ENCODE measurements around the gene CADM1. TPM values are rescaled to one million over a fixed set of nuclear protein-coding genes. Genes with fewer than 3 reads are reported as not detected.

The CADM1 gene
- total RNA-seq, 1 experiment from 2014 or later: 0.79 TPM

DNA sequence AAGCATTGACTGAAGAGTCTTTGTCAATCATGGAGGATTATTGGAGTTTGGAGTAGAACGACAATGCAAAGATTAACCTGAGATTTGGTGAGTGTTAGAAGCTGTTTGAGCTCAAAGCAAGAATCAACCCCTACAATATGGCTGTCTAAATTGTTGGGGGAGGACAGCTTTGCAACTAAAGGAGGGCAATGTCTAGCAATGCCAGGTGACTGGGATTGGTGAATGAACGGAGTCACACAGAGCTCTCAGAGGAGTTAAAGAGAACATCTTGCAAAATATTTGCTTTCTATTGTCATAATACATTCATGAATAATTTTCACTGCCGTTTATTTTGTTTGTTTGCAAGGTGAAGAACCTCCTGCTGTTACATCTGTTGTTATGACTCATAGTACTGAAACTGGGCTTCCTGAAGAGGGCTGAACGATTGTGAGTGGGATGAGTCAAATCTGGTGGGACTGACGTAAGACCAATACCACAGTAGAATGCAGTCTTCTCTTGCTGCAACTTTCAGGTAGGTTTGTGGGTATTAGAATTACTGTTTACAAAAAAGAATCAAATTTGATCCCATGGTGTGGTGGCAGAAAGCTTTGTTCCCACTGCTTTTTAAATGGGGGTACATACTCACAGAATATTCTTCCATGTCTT lies 281.9 kb downstream of the CADM1 start:
- Histone ChIP-seq H3K27me3 (ENCODE audit: insufficient read depth, low read length) (no peaks in the 10 kb centered on the region), H4K20me1 (ENCODE audit: insufficient read depth) (no peaks in the 10 kb centered on the region), H3K9me2 (ENCODE audit: insufficient read depth) (no peaks in the 10 kb centered on the region), H3K36me3 (ENCODE audit: control insufficient read depth in 1 of 2, insufficient read depth in 2 of 2, low read length in 2 of 2) (no peaks in the 10 kb centered on the region), H3K4me1 (ENCODE audit: control insufficient read depth in 1 of 2, insufficient read depth in 2 of 2, low read length in 2 of 2) (no peaks in the 10 kb centered on the region), H3K4me3 (replicated peaks in 1 of 2; ENCODE audit: low read depth in 1 of 2, low read length in 2 of 2) (no peak overlapping the region), H2AFZ (ENCODE audit: low read depth, low read length, poor library complexity, severe bottlenecking) (no peak overlapping the region), H3K9me3 (ENCODE audit: control insufficient read depth in 1 of 2, insufficient read depth in 1 of 2, low read depth in 1 of 2, low read length in 2 of 2) (peaks cover 0 to 4% of the 10 kb centered on the region in 2 experiments; a peak in 2 of 4 replicates), H3K9ac (ENCODE audit: low read length) (no peak overlapping the region), H3K79me2 (ENCODE audit: insufficient read depth, low read length) (no peaks in the 10 kb centered on the region), H3K27ac (ENCODE audit: low read depth, low read length) (no peak overlapping the region), H3K4me2 (ENCODE audit: low read length) (no peak overlapping the region)
- DNase-seq (ENCODE audit: low read depth, low spot score): no peak
- ChIA-PET CTCF (no interaction called here), RAD21 (ENCODE audit: low non-redundant PET in 1 of 2, low total read pairs in 2 of 2, uncharacterized antibody in 2 of 2, unreplicated experiment in 2 of 2) (no interaction called here), POLR2A (no interaction called here)
- no peak for ATAC-seq
- TF ChIP-seq ZNF274 (IDR thresholded peaks at IDR 0.05; ENCODE audit: low read depth, low read length): no peak
- no TSS peak for BruUV-seq (replicated peaks)
- intact Hi-C loops (cut with micrococcal nuclease): no loop called here

GRCh38 chr11:115221461-115222069 lies 282.6 kb downstream of the CADM1 start:
- POLR2A ChIA-PET: no interaction called here
- Histone ChIP-seq H3K79me2 (ENCODE audit: insufficient read depth, low read length) (no peaks in the 10 kb centered on the region), H3K4me1 (ENCODE audit: control insufficient read depth in 1 of 2, insufficient read depth in 2 of 2, low read length in 2 of 2) (no peaks in the 10 kb centered on the region), H3K4me2 (ENCODE audit: low read length) (no peak overlapping the region), H3K9me2 (ENCODE audit: insufficient read depth) (no peaks in the 10 kb centered on the region), H3K27ac (ENCODE audit: low read depth, low read length) (no peak overlapping the region), H4K20me1 (ENCODE audit: insufficient read depth) (no peaks in the 10 kb centered on the region), H3K27me3 (ENCODE audit: insufficient read depth, low read length) (no peaks in the 10 kb centered on the region), H3K4me3 (replicated peaks in 1 of 2; ENCODE audit: low read depth in 1 of 2, low read length in 2 of 2) (no peak overlapping the region), H3K36me3 (ENCODE audit: control insufficient read depth in 1 of 2, insufficient read depth in 2 of 2, low read length in 2 of 2) (no peaks in the 10 kb centered on the region), H3K9ac (ENCODE audit: low read length) (no peak overlapping the region), H3K9me3 (ENCODE audit: control insufficient read depth in 1 of 2, insufficient read depth in 1 of 2, low read depth in 1 of 2, low read length in 2 of 2) (peaks cover 0 to 4% of the 10 kb centered on the region in 2 experiments; a peak in 2 of 4 replicates), H2AFZ (ENCODE audit: low read depth, low read length, poor library complexity, severe bottlenecking) (no peak overlapping the region)
- DNase-seq (ENCODE audit: low read depth, low spot score) (no peak), ATAC-seq (no peak)
- RAD21 ChIA-PET (ENCODE audit: low non-redundant PET in 1 of 2, low total read pairs in 2 of 2, uncharacterized antibody in 2 of 2, unreplicated experiment in 2 of 2): no interaction called here
- BruUV-seq (replicated peaks): no TSS peak
- CTCF ChIA-PET: no interaction called here
- intact Hi-C loops (cut with micrococcal nuclease): no loop called here
- TF ChIP-seq EZH2 (IDR thresholded peaks at IDR 0.05) (no peak), POLR2A (IDR thresholded peaks at IDR 0.05; ENCODE audit: borderline replicate concordance, extremely low read depth, insufficient read depth, insufficient read length) (no peak), YY1 (IDR thresholded peaks at IDR 0.05; ENCODE audit: extremely low read depth, insufficient replicate concordance, low read depth, low read length) (no peak), CEBPB (IDR thresholded peaks at IDR 0.05; ENCODE audit: low read depth) (no peak), ATF3 (IDR thresholded peaks at IDR 0.05) (no peak), RAD21 (IDR thresholded peaks at IDR 0.05; ENCODE audit: low read depth) (no peak), ZFX (IDR thresholded peaks at IDR 0.05) (no peak), SIN3A (IDR thresholded peaks at IDR 0.05; ENCODE audit: low read depth) (no peak), CBX3 (IDR thresholded peaks at IDR 0.05; ENCODE audit: low read depth) (no peak), EZH2phosphoT487 (IDR thresholded peaks at IDR 0.05; ENCODE audit: borderline replicate concordance) (no peak), ZNF274 (IDR thresholded peaks at IDR 0.05; ENCODE audit: low read depth, low read length) (no peak)
- TF ChIP-seq, protein P1, sequence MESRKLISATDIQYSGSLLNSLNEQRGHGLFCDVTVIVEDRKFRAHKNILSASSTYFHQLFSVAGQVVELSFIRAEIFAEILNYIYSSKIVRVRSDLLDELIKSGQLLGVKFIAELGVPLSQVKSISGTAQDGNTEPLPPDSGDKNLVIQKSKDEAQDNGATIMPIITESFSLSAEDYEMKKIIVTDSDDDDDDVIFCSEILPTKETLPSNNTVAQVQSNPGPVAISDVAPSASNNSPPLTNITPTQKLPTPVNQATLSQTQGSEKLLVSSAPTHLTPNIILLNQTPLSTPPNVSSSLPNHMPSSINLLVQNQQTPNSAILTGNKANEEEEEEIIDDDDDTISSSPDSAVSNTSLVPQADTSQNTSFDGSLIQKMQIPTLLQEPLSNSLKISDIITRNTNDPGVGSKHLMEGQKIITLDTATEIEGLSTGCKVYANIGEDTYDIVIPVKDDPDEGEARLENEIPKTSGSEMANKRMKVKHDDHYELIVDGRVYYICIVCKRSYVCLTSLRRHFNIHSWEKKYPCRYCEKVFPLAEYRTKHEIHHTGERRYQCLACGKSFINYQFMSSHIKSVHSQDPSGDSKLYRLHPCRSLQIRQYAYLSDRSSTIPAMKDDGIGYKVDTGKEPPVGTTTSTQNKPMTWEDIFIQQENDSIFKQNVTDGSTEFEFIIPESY (IDR thresholded peaks at IDR 0.05; ENCODE audit: extremely low read depth, insufficient replicate concordance, low read length): no peak
- TF ChIP-seq, protein P2, sequence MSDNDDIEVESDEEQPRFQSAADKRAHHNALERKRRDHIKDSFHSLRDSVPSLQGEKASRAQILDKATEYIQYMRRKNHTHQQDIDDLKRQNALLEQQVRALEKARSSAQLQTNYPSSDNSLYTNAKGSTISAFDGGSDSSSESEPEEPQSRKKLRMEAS (IDR thresholded peaks at IDR 0.05): no peak
- TF ChIP-seq, protein P3, sequence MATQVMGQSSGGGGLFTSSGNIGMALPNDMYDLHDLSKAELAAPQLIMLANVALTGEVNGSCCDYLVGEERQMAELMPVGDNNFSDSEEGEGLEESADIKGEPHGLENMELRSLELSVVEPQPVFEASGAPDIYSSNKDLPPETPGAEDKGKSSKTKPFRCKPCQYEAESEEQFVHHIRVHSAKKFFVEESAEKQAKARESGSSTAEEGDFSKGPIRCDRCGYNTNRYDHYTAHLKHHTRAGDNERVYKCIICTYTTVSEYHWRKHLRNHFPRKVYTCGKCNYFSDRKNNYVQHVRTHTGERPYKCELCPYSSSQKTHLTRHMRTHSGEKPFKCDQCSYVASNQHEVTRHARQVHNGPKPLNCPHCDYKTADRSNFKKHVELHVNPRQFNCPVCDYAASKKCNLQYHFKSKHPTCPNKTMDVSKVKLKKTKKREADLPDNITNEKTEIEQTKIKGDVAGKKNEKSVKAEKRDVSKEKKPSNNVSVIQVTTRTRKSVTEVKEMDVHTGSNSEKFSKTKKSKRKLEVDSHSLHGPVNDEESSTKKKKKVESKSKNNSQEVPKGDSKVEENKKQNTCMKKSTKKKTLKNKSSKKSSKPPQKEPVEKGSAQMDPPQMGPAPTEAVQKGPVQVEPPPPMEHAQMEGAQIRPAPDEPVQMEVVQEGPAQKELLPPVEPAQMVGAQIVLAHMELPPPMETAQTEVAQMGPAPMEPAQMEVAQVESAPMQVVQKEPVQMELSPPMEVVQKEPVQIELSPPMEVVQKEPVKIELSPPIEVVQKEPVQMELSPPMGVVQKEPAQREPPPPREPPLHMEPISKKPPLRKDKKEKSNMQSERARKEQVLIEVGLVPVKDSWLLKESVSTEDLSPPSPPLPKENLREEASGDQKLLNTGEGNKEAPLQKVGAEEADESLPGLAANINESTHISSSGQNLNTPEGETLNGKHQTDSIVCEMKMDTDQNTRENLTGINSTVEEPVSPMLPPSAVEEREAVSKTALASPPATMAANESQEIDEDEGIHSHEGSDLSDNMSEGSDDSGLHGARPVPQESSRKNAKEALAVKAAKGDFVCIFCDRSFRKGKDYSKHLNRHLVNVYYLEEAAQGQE (IDR thresholded peaks at IDR 0.05; ENCODE audit: low read depth): no peak

Measured in HCT116 (cell line).